Dendritic cell treated with granulocyte-macrophage colony-stimulating factor and Interleukin-4, amounts not matched to agents 40 ng/mL and 50 ng/mL, for 4 days (primary cell): Measurements from ENCODE around the gene SPATS2.
"Not testable (repeated sequence)": the region's sequence is repeated elsewhere in the genome, so short reads cannot be mapped to it uniquely, and the experiment has no call there.

ENCODE experiments used
- H3K27ac Mint-ChIP-seq: one replicate; pipeline ENCODE4 v1.8.0; 2022; ENCODE audit warnings: mild to moderate bottlenecking, mixed read lengths
- H3K27me3 Mint-ChIP-seq: one replicate; pipeline ENCODE4 v1.8.0; 2022; ENCODE audit warnings: mild to moderate bottlenecking, mixed read lengths
- H3K36me3 Mint-ChIP-seq: one replicate; pipeline ENCODE4 v1.8.0; 2022; ENCODE audit warnings: low read depth, mixed read lengths
- H3K4me1 Mint-ChIP-seq: one replicate; pipeline ENCODE4 v1.8.0; 2022; ENCODE audit warnings: low read depth, mixed read lengths
- H3K4me3 Mint-ChIP-seq: one replicate; pipeline ENCODE4 v1.8.0; 2022; ENCODE audit warnings: mild to moderate bottlenecking, moderate library complexity, mixed read lengths
- H3K9me3 Mint-ChIP-seq: one replicate; pipeline ENCODE4 v1.8.0; 2022; ENCODE audit warnings: mixed read lengths
- intact Hi-C: fragments of 100-400 bp; cut with micrococcal nuclease; formaldehyde crosslinking; loops from one replicate; pipeline ENCODE4 v1.15.0; 2022

Gene SPATS2

DNA sequence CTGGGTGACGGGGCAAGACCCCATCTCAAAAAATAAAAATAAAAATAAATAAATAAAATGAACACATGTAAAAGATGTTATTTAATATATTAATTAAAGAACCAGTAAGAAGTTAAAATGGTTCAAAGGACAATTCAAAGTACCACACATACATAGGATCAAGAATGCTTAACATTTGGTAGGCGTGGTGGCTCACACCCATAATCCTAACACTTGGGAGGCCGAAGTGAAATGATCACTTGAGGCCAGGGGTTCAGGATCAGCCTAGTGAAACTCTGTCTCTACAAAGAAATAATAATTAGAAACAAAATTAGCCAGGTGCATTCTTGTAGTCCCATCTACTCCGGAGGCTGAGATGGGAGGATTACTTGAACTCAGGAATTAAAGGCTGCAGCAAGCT, 53.3 kb downstream of the SPATS2 start:
- H3K9me3 Mint-ChIP-seq, result no peaks in the 10 kb centered on the region
- H3K36me3 Mint-ChIP-seq, result peaks cover 11% of the 10 kb centered on the region
- H3K4me1 Mint-ChIP-seq, result no peaks in the 10 kb centered on the region
- H3K4me3 Mint-ChIP-seq, result no peak overlapping the region
- intact Hi-C loops, result no loop called here
- H3K27me3 Mint-ChIP-seq, result no peaks in the 10 kb centered on the region
- H3K27ac Mint-ChIP-seq, result no peak overlapping the region

DNA sequence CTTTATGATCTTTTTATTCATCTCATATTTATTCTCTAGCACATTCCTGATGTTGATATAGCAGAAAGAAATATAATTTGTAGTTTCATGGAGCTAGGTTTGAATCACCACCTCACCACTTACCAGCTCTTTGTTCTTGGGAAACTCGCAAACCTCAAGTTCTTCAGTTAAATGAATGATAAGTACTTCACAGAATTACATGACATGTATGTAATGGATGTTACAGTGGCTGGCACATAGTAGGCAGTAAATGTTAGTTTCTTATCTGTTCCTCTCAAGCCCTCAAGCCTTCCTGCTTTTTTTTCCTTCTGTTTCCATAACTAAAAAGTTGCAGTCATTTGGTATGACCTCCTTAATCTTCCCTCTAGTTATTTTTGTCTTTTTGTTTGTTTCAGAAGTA, 54.9 kb downstream of the SPATS2 start:
- H3K9me3 Mint-ChIP-seq, result no peaks in the 10 kb centered on the region
- no peak overlapping the region for H3K4me3 Mint-ChIP-seq
- no peaks in the 10 kb centered on the region for H3K4me1 Mint-ChIP-seq
- H3K27me3 Mint-ChIP-seq, result no peaks in the 10 kb centered on the region
- intact Hi-C loops, result no loop called here
- H3K27ac Mint-ChIP-seq, result no peak overlapping the region
- peaks cover 22% of the 10 kb centered on the region for H3K36me3 Mint-ChIP-seq

DNA sequence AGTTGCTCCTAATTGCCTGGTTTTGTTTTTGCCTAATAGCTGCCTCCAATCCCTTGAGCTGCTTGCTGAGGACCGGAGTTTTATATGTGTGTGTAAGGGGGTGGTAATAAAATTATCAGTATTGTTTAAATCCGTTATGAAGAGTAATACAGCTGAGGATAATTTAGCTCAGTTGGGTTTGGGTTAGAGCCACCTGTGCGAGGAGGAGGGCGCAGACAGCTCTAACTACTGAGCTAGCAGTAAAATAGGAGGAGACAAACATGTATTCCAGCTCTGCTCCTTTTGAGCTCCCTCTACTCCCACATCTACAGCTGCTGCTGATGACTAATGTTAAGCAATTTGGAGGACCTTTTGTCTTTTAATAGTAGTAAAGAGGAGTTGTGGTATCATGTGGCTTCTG, 61.5 kb downstream of the SPATS2 start:
- H3K36me3 Mint-ChIP-seq, result peaks cover 12% of the 10 kb centered on the region
- H3K4me3 Mint-ChIP-seq, result peak overlapping the region; percentile 2
- intact Hi-C loops, result no loop called here
- peaks cover 18% of the 10 kb centered on the region for H3K4me1 Mint-ChIP-seq
- peak overlapping the region; percentile 69 for H3K27ac Mint-ChIP-seq
- H3K9me3 Mint-ChIP-seq, result no peaks in the 10 kb centered on the region
- no peaks in the 10 kb centered on the region for H3K27me3 Mint-ChIP-seq

DNA sequence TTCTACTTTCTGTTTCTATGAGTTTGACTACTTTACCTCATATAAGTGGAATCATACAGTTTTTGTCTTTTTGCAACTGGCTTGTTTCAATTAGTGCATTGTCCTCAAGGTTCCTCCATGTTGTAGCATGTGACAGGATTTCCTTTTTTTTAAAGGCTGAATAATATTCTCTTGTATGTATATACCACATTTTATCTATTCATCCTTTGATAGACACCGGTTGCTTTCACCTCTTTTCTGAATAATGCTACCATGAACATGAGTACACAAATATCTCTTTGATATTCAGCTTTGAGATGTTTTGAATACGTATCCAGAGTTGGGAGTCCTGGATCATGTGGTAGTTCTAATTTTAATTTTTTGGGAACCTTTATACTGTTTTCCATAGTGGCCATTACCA, 65.4 kb downstream of the SPATS2 start:
- Mint-ChIP-seq H3K36me3 (no peaks in the 10 kb centered on the region), H3K4me1 (peaks cover 18% of the 10 kb centered on the region), H3K27ac (no peak overlapping the region), H3K4me3 (no peak overlapping the region), H3K27me3 (no peaks in the 10 kb centered on the region), H3K9me3 (no peaks in the 10 kb centered on the region)
- intact Hi-C loops, result no loop called here

DNA sequence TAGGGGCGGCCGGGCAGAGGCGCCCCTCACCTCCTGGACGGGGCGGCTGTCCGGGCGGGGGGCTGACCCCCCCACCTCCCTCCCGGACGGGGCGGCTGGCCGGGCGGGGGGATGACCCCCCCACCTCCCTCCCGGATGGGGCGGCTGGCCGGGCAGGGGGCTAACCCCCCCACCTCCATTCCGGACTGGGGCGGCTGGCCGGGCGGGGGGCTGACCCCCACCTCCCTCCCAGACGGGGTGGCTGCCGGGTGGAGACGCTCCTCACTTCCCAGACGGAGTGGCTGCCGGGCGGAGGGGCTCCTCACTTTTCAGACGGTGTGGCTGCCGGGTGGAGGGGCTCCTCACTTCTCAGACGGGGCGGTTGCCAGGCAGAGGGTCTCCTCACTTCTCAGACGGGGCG, 69.5 kb downstream of the SPATS2 start:
- H3K27me3 Mint-ChIP-seq, result not testable (repeated sequence)
- peaks cover 35% of the 10 kb centered on the region for H3K4me1 Mint-ChIP-seq

DNA sequence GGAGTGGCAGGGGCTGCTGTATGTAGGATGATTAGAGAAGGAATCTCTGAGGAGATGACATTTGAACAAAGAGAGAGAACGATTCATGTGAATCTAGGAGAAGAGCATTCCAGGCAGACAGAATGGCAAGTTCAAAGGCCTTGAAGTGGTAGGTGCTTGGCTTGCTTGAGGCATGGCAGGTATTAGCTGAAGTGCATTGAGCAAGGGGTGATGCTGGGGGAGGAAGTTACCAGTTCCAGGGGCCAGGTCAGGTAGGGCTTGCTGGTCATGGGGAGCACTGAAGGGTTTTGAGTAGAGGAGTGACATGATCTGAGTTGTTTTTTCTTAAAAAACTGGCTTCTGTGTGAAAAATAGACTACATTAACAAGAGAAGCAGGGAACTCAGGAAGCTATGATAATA, 71.8 kb downstream of the SPATS2 start:
- intact Hi-C loops, result no loop called here
- Mint-ChIP-seq H3K27ac (no peak overlapping the region), H3K36me3 (peaks cover 15% of the 10 kb centered on the region), H3K27me3 (no peaks in the 10 kb centered on the region), H3K4me3 (no peak overlapping the region), H3K9me3 (no peaks in the 10 kb centered on the region), H3K4me1 (peaks cover 38% of the 10 kb centered on the region)

More for the DNA sequence above, 69.5 kb downstream of the SPATS2 start:
- intact Hi-C loops, H3K36me3 Mint-ChIP-seq, H3K9me3 Mint-ChIP-seq, H3K27ac Mint-ChIP-seq, H3K4me3 Mint-ChIP-seq: not testable (repeated sequence)

DNA sequence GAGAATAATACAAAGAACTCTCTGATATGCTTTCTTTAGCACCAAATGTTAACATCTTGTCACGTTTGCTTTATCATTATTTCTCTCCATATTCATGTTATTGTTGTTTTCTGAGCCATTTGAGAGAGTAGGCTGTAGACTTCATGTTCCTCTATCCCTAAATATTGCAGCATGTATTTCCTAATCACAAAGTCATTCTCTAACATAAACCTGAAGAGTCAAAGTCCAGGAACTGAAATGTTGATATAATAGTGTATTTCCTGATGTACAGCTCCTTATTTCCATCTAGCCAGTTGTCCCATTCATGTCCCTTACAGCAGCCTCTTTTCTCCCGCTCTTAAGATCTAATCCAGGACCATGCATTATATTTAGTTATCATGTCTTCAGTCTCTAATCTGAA, 72.8 kb downstream of the SPATS2 start:
- Mint-ChIP-seq H3K27me3 (no peaks in the 10 kb centered on the region), H3K9me3 (no peaks in the 10 kb centered on the region), H3K4me3 (no peak overlapping the region), H3K36me3 (peaks cover 15% of the 10 kb centered on the region), H3K27ac (no peak overlapping the region), H3K4me1 (peaks cover 38% of the 10 kb centered on the region)
- intact Hi-C loops, result no loop called here

DNA sequence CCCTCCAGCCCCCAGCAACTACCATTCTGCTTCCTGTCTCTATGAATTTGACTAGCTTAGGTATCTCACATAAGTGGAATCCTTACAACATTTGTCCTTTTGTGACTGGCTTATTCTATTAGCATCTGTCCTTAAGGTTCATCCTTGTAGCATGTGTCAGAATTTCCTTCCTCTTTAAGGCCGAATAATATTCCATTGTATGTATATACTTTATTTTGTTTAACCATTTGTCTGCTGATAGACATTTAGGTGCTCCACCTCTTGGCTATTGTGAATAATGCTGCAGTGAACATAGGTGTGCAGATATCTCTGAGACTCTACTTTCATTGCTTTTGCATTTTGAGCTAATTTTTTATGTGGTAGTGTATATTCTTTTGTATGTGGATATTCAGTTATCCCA, 75.7 kb downstream of the SPATS2 start:
- H3K27ac Mint-ChIP-seq, result no peak overlapping the region
- H3K4me3 Mint-ChIP-seq, result no peak overlapping the region
- H3K9me3 Mint-ChIP-seq, result no peaks in the 10 kb centered on the region

DNA sequence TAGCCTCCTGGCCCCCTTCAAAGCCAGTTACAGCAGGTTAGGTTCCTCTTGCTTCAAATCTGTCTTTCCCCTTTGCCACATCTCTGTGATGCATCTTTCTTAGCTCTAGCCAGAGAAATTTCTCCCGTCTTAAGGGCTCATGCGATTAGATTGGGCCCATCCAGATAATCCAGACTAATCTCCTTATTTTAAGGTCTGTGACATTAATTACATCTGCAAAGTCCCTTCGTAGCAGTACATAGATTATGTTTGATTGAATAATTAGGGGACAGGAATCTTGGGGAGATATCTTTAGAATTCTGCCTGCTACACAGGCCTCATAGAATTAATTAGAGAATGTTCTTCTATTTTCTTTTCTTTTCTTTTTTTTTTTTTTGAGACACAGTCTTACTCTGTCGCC, 79.3 kb downstream of the SPATS2 start:
- Mint-ChIP-seq H3K9me3 (no peaks in the 10 kb centered on the region), H3K4me1 (peaks cover 10% of the 10 kb centered on the region), H3K27ac (no peak overlapping the region), H3K36me3 (peaks cover 30% of the 10 kb centered on the region), H3K27me3 (no peaks in the 10 kb centered on the region), H3K4me3 (no peak overlapping the region)
- intact Hi-C loops, result no loop called here

More for the DNA sequence above, 75.7 kb downstream of the SPATS2 start:
- H3K4me1 Mint-ChIP-seq, result peaks cover 38% of the 10 kb centered on the region
- intact Hi-C loops, result no loop called here
- no peaks in the 10 kb centered on the region for H3K27me3 Mint-ChIP-seq
- peaks cover 21% of the 10 kb centered on the region for H3K36me3 Mint-ChIP-seq

DNA sequence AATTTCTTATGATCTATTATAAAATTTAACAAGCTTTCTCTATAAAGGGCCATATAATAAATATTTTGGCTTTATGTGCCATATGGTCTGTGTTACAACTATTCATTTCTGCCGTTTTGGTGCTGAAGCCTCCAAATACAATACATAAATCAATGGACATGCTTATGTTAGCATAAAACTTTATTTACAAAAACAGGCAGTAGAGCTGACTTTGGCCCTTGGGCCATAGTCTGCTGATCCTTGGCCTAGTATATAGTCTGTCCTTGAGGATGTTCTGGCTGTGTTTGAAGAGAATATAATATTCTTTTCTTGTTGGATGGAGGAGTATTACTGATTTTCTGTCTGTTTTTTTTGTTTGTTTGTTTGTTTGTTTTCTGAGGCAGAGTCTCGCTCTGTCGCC, 81.6 kb downstream of the SPATS2 start:
- Mint-ChIP-seq H3K27me3 (no peaks in the 10 kb centered on the region), H3K4me1 (peaks cover 7% of the 10 kb centered on the region), H3K9me3 (no peaks in the 10 kb centered on the region), H3K4me3 (no peak overlapping the region), H3K27ac (no peak overlapping the region), H3K36me3 (peaks cover 16% of the 10 kb centered on the region)
- intact Hi-C loops, result no loop called here

DNA sequence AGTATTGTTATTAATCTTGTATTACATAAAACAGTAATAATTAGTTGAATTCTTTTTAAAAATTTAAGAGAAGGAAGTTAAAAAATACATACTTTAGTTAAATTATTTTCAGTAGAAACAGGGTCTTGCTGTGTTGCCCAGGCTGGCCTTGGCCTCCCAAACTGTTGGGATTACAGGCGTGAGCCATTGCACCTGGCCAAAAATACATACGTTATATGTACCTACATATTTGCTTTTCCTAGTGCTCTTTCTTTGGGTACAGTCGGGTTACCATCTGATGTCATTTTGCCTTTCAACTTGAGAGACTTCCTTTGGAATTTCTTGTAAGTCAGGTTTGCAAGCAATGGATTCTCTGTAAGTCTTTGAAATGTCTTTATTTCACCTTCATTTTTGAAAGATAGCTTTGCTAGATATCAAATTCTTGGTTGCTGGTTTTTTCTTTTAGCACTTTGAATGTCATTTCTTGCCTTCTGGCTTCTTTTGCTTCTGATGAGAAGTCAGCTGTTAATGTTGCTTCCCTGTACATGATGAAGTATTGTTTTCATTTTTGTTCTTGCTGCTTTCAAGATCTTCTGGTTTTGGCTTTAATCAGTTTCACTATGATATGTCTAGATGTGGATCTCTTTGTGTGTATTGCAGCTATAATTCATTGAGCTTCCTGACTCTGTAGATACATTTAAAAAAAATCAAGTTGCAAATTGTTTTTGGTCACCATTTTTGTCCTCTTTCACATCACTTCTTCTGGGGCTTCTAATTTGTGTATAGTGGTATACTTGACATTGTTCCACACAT, 84.4 kb downstream of the SPATS2 start:
- H3K27me3 Mint-ChIP-seq, result no peaks in the 10 kb centered on the region
- intact Hi-C loops, result no loop called here
- no peaks in the 10 kb centered on the region for H3K9me3 Mint-ChIP-seq
- H3K27ac Mint-ChIP-seq, result no peak overlapping the region
- H3K36me3 Mint-ChIP-seq, result peaks cover 10% of the 10 kb centered on the region
- H3K4me1 Mint-ChIP-seq, result peaks cover 7% of the 10 kb centered on the region
- H3K4me3 Mint-ChIP-seq, result no peak overlapping the region

DNA sequence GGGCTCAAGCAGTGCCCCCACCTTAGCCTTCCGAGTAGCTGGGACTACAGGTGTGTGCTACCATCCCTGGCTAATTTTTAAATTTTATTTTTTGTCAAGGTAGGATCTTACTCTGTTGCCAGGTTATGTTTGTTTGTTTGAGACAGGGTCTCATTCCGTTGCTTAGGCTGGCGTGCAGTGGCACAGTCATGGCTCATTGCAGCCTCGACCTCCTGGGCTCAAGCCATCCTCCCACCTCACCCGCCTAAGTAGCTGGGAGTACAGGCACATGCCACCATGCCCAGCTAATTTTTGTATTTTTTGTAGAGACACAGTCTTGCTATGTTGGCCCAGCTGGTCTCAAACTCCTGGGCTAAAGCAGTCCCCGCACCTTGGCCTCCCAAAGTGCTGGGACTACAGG, 88.2 kb downstream of the SPATS2 start:
- intact Hi-C loops, result no loop called here
- no peak overlapping the region for H3K27ac Mint-ChIP-seq
- no peaks in the 10 kb centered on the region for H3K9me3 Mint-ChIP-seq
- no peak overlapping the region for H3K4me3 Mint-ChIP-seq
- H3K27me3 Mint-ChIP-seq, result no peaks in the 10 kb centered on the region
- H3K4me1 Mint-ChIP-seq, result peaks cover 7% of the 10 kb centered on the region
- peaks cover 9% of the 10 kb centered on the region for H3K36me3 Mint-ChIP-seq

DNA sequence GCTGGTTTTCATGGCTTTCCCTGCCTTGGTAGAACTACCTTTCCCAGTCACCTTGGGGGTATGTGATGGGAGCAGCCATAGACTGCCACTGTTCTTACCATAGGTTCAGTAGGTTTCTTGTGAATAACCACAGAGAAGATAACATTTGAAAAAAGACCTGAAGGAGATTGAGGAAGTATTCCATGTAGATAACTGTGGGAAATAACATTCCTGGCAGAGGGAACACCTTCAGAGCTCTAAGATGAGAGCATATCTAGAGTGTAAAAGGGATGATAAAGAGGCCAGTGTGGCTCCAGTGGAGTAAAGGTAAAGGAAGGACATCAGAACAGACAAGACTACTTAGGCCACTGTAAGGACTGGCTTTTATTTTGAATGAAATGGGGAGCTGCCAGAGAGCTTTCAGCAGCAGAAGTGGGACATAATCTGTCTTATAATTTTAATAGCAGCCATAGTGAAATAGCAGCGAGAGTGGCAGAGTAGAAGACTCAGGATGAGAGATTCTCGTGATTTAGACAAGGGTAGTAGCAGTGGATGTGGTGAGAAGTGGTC, 88.9 kb downstream of the SPATS2 start:
- Mint-ChIP-seq H3K9me3 (no peaks in the 10 kb centered on the region), H3K4me1 (peaks cover 7% of the 10 kb centered on the region), H3K27me3 (no peaks in the 10 kb centered on the region), H3K27ac (no peak overlapping the region), H3K4me3 (no peak overlapping the region), H3K36me3 (peaks cover 16% of the 10 kb centered on the region)
- intact Hi-C loops, result no loop called here

DNA sequence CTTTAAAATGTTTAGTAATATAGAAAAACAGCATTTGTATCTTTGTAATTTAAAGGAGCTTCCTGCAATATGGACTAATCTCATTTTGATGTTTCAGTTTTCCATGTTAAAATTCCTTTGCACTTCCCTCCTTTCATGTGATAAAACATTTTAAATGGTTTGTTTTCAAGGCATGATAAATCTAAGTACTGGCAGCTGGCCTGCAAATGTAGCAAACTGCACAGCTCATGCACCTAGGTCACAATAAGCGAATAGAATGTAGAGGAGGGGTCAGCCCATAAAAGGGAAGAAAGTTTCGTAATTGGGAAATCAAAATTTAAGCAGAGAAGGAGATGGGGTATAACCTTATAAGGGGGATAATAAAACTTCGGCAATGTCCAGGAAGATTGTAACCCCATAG, 91.6 kb downstream of the SPATS2 start:
- no peaks in the 10 kb centered on the region for H3K9me3 Mint-ChIP-seq
- no peak overlapping the region for H3K4me3 Mint-ChIP-seq
- H3K36me3 Mint-ChIP-seq, result peaks cover 25% of the 10 kb centered on the region
- no peaks in the 10 kb centered on the region for H3K27me3 Mint-ChIP-seq
- intact Hi-C loops, result no loop called here
- no peak overlapping the region for H3K27ac Mint-ChIP-seq
- no peaks in the 10 kb centered on the region for H3K4me1 Mint-ChIP-seq

DNA sequence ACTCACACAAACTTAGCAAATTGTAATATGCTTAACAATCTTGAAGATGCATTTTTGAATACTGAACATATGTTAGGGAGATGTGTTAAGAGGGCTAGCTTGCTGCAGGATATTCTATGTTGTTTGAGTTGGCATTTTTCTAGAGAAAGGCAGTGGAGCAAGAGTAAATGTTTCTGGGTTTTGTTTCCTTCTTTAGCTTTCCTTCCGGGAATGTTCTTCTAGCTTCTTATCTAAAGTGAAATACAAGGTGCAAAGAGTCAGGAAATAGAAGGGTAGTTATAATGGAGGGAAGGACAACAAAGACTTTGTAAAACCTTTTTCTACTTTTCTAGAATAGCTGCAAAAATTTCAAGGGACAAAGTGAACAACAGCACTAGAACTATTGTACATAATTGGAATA, 94.0 kb downstream of the SPATS2 start:
- H3K4me3 Mint-ChIP-seq, result no peak overlapping the region
- H3K36me3 Mint-ChIP-seq, result peaks cover 25% of the 10 kb centered on the region
- H3K9me3 Mint-ChIP-seq, result no peaks in the 10 kb centered on the region
- H3K27me3 Mint-ChIP-seq, result no peaks in the 10 kb centered on the region
- H3K27ac Mint-ChIP-seq, result no peak overlapping the region
- intact Hi-C loops, result loop anchor here (10.0 kb wide), 1 partner anchor 46 kb away; no protein-coding TSS in a partner anchor
- no peaks in the 10 kb centered on the region for H3K4me1 Mint-ChIP-seq
